Measurements from ENCODE around the gene RPTOR.

The RPTOR gene

DNA sequence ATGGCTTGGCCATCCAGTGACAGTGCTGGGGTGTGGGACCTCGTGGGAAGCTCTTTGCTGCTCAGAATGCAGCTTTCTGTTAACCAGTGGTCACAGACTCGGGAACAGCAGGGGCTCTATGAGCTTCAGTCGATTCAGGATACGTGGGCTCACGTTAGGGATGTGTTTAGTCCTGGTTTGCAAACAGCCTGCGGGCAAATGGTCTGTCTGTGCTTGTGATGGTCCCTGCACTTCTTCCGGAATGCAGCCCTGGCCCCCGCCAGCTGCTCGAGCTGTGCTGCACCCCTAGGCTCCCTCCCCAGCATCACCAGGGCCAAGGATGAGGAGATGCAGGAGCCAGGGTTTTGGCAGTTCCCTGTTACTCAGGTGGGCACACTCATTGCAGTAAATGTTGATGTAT is 274.2 kb downstream of the RPTOR start:
- no peak for DNase-seq (ENCODE audit: low read depth)
- TF ChIP-seq CTCF (IDR thresholded peaks at IDR 0.05; ENCODE audit: low read depth, low read length, missing control alignments) = no peak
- no peak overlapping the region for H3K4me3 ChIP-seq (ENCODE audit: low read depth, low read length)

DNA sequence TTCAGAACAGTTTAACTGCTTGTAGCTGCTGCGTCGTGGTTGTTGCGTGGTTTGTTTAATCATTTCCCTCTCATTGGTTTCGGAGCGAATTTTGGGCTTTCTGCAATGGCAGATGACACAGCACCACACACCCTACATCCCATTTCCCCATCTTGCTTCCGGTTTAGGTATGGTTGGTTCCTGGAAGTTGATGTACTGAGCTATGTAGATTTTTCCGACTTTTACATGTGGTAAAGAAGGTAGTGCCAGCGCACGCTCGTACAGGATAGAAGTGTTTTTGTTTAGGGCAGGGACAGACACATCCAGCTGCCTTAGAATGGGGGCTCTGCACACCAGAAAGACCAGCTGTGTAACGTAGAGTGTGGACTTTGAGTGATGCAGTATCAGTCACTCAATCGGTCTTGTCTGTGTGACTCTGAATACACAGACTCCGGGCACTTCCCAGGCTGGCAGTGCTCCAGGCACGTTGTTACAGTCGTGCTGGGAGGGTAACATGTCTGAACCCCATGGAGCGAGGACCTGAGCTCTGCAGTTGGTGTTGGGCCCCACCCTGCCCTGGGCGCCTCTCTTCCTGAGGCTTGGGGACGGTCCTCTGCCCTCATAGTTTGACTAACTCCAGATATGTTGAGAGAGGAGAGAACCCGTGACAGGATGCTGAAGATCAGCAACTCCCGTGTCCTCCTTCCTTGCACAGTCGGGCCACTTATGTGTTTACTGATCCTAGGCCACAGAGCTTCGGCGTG is 275.0 kb downstream of the RPTOR start:
- no peak for DNase-seq (ENCODE audit: low read depth)
- H3K4me3 ChIP-seq (ENCODE audit: low read depth, low read length) = no peak overlapping the region
- no peak for TF ChIP-seq CTCF (IDR thresholded peaks at IDR 0.05; ENCODE audit: low read depth, low read length, missing control alignments)

GRCh38 chr17:80820331-80820730 is 275.7 kb downstream of the RPTOR start:
- DNase-seq (ENCODE audit: low read depth) = no peak
- no peak overlapping the region for H3K4me3 ChIP-seq (ENCODE audit: low read depth, low read length)
- no peak for TF ChIP-seq CTCF (IDR thresholded peaks at IDR 0.05; ENCODE audit: low read depth, low read length, missing control alignments)

DNA sequence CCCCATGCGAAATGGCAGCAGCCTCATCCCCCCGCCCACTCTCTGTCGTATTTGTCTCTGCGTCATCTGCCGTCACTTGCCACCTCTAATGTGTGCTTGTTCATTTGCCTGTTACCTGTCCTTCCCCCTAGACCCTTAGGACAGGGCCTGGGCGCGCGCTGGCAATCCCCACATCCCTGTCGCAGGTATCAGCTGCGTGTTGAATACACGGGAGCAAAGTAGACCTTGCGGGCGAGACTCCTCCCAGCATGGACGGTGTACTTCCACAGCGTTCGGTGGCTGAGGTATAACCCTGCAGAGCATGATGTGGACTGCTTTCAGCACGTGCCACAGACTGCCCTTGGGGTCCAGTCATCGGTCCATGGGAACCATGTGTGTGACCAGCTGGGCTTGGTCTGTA is 276.9 kb downstream of the RPTOR start:
- no peak for TF ChIP-seq CTCF (IDR thresholded peaks at IDR 0.05; ENCODE audit: low read depth, low read length, missing control alignments)
- no peak for DNase-seq (ENCODE audit: low read depth)

DNA sequence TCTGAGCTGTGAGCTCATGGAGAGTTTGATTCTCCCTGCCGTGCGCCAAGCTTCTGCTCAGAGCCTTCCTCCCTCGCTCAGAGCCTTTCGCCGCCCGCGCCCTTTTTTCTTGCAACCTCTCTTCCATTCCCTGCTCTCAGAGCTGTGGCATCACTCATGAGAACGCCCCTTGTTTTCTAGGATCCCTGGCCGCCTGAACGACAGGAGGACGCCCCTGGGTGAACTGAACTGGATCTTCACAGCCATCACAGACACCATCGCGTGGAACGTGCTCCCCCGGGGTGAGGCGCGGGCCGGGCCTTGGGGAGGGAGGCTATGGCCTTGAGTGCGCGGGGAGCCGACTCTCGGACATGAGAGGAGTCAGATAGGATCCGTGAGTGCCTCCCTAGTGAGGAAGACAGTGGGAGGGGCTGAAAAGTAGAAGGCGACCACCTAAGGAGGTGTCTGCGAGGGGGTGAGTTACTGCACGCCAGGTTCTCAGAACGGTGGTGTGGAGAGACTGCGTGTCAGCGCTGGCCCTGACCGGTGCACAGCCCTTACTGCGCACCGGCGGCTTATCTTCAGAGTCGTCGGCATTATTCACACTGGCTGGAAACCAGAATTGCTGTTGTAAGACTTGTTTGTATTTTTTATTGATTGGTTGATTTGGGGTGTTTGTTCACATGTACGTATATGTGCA is 277.5 kb downstream of the RPTOR start:
- H3K4me3 ChIP-seq (ENCODE audit: low read depth, low read length) = no peak overlapping the region
- DNase-seq (ENCODE audit: low read depth) = no peak
- no peak for TF ChIP-seq CTCF (IDR thresholded peaks at IDR 0.05; ENCODE audit: low read depth, low read length, missing control alignments)

More for the DNA sequence above, 276.9 kb downstream of the RPTOR start:
- H3K4me3 ChIP-seq (ENCODE audit: low read depth, low read length) = no peak overlapping the region

- TF ChIP-seq CTCF (IDR thresholded peaks at IDR 0.05; ENCODE audit: low read depth, low read length, missing control alignments) = no peak
- DNase-seq (ENCODE audit: low read depth) = no peak
- no peak overlapping the region for H3K4me3 ChIP-seq (ENCODE audit: low read depth, low read length)
Measured at GRCh38 chr17:80822700-80823410, 278.2 kb downstream of the RPTOR start.

Measured in GM12864 (cell line).